Parathyroid adenoma (tissue), 2 donors: Measurements from ENCODE around the gene ETS1.

Source experiments
- H2AFZ ChIP-seq: fragments of 300-600 bp; sonication (generic); one replicate; pipeline ENCODE4 v1.7.0; 2017; ENCODE audit warnings: antibody characterized with exemption, mild to moderate bottlenecking
- H3K27ac ChIP-seq: fragments of 300-600 bp; sonication (generic); one replicate; pipeline ENCODE4 v1.7.0; 2017
- H3K27me3 ChIP-seq: fragments of 300-600 bp; sonication (generic); one replicate; pipeline ENCODE4 v1.7.0; 2017; ENCODE audit warnings: low read length; ENCODE audit not compliant: control insufficient read depth, insufficient read depth
- H3K36me3 ChIP-seq: fragments of 300-600 bp; sonication (generic); one replicate; pipeline ENCODE4 v1.7.0; 2017; ENCODE audit warnings: low read length; ENCODE audit not compliant: control insufficient read depth, insufficient read depth
- H3K4me1 ChIP-seq: fragments of 300-600 bp; sonication (generic); one replicate; pipeline ENCODE4 v1.7.0; 2017; ENCODE audit warnings: control low read depth
- H3K4me2 ChIP-seq: fragments of 300-600 bp; sonication (generic); one replicate; pipeline ENCODE4 v1.7.0; 2017; ENCODE audit warnings: low read length
- H3K4me3 ChIP-seq: fragments of 300-600 bp; sonication (generic); one replicate; pipeline ENCODE4 v1.7.0; 2017; ENCODE audit warnings: low read depth, low read length
- H3K79me2 ChIP-seq: fragments of 300-600 bp; sonication (generic); one replicate; pipeline ENCODE4 v1.7.0; 2017; ENCODE audit warnings: control low read depth
- H3K9ac ChIP-seq: fragments of 300-600 bp; sonication (generic); one replicate; pipeline ENCODE4 v1.7.0; 2017; ENCODE audit warnings: mild to moderate bottlenecking
- H3K9me3 ChIP-seq: fragments of 300-600 bp; sonication (generic); one replicate; pipeline ENCODE4 v1.7.0; 2017; ENCODE audit warnings: low read length; ENCODE audit not compliant: control insufficient read depth
- TF ChIP-seq, protein P1 (sequence below): fragments of 300-600 bp; sonication (generic); IDR thresholded peaks from one replicate; pipeline ENCODE4 v1.7.0; 2017; ENCODE audit warnings: antibody characterized with exemption, mild to moderate bottlenecking
- donor health status: primary hyperparathyroidism.

ETS1 gene

DNA sequence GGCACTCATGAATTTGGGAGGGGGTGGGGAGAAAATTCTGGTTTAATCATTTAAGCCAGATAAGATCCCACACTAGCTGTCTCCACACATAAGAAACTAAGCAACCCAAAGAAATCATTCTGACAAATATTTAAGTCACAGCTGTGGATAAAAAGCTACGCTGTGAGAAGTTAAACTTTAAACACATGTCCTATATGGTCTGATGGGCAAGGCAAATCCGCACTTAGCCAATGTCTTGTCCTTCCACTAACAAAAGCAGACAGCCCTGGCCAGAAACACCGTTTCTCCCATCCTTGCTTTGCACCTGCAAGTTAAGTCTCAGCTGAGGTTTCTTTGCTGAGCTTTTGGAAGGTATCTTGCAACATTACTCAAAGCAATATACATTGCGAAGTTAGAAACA is 68.0 kb downstream of the ETS1 start:
- TF ChIP-seq, protein P1, sequence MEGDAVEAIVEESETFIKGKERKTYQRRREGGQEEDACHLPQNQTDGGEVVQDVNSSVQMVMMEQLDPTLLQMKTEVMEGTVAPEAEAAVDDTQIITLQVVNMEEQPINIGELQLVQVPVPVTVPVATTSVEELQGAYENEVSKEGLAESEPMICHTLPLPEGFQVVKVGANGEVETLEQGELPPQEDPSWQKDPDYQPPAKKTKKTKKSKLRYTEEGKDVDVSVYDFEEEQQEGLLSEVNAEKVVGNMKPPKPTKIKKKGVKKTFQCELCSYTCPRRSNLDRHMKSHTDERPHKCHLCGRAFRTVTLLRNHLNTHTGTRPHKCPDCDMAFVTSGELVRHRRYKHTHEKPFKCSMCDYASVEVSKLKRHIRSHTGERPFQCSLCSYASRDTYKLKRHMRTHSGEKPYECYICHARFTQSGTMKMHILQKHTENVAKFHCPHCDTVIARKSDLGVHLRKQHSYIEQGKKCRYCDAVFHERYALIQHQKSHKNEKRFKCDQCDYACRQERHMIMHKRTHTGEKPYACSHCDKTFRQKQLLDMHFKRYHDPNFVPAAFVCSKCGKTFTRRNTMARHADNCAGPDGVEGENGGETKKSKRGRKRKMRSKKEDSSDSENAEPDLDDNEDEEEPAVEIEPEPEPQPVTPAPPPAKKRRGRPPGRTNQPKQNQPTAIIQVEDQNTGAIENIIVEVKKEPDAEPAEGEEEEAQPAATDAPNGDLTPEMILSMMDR: no peak
- Histone ChIP-seq H3K9me3 (no peaks in the 10 kb centered on the region), H2AFZ (no peak overlapping the region), H3K9ac (no peak overlapping the region), H3K27me3 (no peaks in the 10 kb centered on the region), H3K36me3 (no peaks in the 10 kb centered on the region), H3K27ac (no peak overlapping the region), H3K4me3 (peak overlapping the region; percentile 85), H3K4me2 (peak overlapping the region; percentile 26), H3K79me2 (no peaks in the 10 kb centered on the region), H3K4me1 (no peaks in the 10 kb centered on the region)

DNA sequence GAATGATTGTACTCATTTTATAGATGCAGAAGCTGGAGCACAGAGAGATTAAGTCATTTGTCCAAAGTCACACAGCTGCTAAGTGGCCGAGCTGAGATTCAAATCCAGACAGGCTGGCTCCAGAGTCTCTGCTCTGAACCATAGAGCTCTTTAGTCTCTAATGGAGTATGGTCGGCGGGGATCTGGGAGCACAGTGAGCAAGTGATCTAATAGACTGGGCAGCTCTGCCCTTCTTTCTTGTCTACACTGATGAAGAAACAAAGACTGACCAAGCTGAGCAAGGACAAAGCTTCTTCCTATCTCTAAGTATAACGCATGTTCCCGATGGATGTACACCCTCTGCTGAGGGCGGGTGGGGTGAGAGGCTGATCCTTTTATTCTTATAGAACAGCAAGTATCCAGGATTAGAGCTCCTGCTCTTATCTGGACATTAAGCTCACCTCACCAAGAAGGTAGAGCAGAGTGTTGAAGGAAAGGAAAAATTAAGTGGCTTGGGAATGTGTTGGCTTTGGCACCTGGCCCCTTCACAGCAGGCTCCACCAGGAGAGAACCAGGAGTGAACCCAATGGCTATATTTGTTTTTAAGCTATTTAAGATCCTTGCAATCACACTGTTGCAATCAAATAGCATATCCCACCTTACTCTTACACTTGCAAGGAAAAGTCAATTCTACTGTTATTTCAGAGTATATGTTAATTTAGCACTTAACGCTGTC is 68.7 kb downstream of the ETS1 start:
- Histone ChIP-seq H3K9ac (no peak overlapping the region), H3K4me2 (peak overlapping the region; percentile 26), H3K4me3 (peak overlapping the region; percentile 85), H3K27ac (no peak overlapping the region), H3K27me3 (no peaks in the 10 kb centered on the region), H3K79me2 (no peaks in the 10 kb centered on the region), H3K9me3 (no peaks in the 10 kb centered on the region), H2AFZ (no peak overlapping the region), H3K4me1 (no peaks in the 10 kb centered on the region), H3K36me3 (no peaks in the 10 kb centered on the region)
- TF ChIP-seq, protein P1: no peak

DNA sequence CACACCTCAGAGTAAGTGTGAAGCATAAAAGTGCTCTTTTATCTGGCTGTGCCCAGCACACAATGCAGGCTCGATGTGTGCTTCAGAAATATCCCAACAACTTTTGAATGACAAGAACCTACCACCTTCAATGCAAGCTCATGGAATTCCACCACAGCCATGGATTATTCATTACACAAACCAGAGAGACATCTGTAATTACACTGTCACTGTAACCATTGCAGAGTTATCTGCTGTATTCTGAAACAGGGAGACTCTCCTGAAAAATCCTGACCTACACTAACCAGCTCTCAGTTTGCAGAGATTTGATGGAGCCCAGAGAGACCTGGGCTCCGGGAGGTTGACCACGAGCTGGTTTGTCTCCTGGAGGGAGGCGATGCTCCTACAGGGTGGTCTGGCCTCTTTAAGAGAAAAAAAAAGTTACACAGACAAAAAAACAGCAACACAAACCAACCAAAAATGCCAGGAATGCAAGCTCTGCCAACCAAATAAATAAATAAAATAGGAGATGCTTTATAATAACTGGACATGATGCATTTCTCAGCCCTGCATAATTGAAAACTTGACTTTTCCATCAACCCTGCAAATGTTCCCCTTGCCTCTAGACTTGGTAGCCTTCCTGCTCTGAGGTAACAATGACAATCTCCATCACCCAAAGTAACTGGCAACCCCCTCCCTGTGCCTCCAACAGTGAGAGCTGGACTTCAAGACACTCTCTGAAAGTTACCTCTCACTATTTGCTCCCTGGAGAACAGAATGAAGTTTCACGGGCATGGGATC is 69.7 kb downstream of the ETS1 start:
- H3K27me3 ChIP-seq: no peaks in the 10 kb centered on the region
- TF ChIP-seq, protein P1: no peak
- H3K79me2 ChIP-seq: no peaks in the 10 kb centered on the region
- no peak overlapping the region for H3K27ac ChIP-seq
- no peaks in the 10 kb centered on the region for H3K4me1 ChIP-seq
- no peak overlapping the region for H2AFZ ChIP-seq
- H3K4me3 ChIP-seq: peak overlapping the region; percentile 22
- no peaks in the 10 kb centered on the region for H3K36me3 ChIP-seq
- H3K9me3 ChIP-seq: no peaks in the 10 kb centered on the region
- no peak overlapping the region for H3K9ac ChIP-seq
- H3K4me2 ChIP-seq: peak overlapping the region; percentile 31

DNA sequence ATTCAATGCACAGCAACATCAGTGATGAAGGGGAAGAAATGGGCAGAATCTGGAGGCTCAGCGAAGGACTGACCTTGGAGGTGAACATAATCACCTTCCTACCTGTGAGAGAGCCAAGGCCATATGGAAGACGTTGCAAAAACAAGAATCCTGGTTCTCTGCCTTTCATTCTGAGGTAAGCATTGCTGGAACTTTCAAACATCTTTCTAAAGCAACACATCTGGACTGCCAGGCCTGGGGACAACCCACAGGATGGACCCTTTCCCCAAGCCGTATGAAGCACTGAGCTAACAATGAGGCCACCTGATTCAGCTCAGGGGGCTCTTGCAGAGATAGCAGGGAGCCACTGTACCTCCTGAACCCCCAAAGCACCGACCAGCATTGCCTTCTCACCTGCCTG is 70.5 kb downstream of the ETS1 start:
- Histone ChIP-seq H3K27ac (no peak overlapping the region), H3K36me3 (no peaks in the 10 kb centered on the region), H3K9ac (no peak overlapping the region), H2AFZ (no peak overlapping the region), H3K4me1 (no peaks in the 10 kb centered on the region), H3K9me3 (no peaks in the 10 kb centered on the region), H3K79me2 (no peaks in the 10 kb centered on the region), H3K27me3 (no peaks in the 10 kb centered on the region), H3K4me3 (peak overlapping the region; percentile 5), H3K4me2 (no peak overlapping the region)
- TF ChIP-seq, protein P1: no peak
